ENCODE data around the gene TMIGD2.

DNA sequence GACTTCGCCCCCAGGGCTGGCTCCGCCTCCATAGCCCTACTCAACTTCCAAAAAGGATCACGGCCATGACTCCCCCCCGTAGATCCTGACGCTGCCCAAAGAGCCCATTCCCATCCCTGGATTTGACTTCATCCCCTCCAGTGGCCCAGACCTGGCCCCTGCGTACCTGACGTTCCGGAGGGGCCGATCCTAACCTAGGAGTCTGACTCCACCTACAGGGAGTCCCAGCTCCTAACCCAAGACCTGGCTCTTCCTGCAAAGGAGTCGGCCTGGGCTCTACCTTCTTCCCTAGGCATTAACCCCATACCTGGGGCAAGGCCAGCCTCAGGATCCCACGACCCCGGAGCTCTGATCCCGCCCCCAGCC lies 25.7 kb upstream of the TMIGD2 start:
- TF ChIP-seq EZH2 (IDR thresholded peaks at IDR 0.05; ENCODE audit: borderline replicate concordance, insufficient read depth, low read length, poor library complexity, severe bottlenecking) (no peak), EP300 (conservative IDR thresholded peaks at IDR 0.05; ENCODE audit: poor library complexity, severe bottlenecking) (no peak), POLR2AphosphoS5 (IDR thresholded peaks at IDR 0.05) (no peak)
- TF ChIP-seq, protein P1, sequence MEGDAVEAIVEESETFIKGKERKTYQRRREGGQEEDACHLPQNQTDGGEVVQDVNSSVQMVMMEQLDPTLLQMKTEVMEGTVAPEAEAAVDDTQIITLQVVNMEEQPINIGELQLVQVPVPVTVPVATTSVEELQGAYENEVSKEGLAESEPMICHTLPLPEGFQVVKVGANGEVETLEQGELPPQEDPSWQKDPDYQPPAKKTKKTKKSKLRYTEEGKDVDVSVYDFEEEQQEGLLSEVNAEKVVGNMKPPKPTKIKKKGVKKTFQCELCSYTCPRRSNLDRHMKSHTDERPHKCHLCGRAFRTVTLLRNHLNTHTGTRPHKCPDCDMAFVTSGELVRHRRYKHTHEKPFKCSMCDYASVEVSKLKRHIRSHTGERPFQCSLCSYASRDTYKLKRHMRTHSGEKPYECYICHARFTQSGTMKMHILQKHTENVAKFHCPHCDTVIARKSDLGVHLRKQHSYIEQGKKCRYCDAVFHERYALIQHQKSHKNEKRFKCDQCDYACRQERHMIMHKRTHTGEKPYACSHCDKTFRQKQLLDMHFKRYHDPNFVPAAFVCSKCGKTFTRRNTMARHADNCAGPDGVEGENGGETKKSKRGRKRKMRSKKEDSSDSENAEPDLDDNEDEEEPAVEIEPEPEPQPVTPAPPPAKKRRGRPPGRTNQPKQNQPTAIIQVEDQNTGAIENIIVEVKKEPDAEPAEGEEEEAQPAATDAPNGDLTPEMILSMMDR (IDR thresholded peaks at IDR 0.05; ENCODE audit: poor library complexity, severe bottlenecking), result no peak
